HepG2 (cell line): ENCODE data around the gene GPN2. TPM values are rescaled to one million over a fixed set of nuclear protein-coding genes. Genes with fewer than 3 reads are reported as not detected.

Source experiments
- ATAC-seq: fragments of 200-7000 bp; cut with Tn5 transposase; 3 replicates; pipeline ENCODE4 v1.9.1; 2020; ENCODE audit warnings: mild to moderate bottlenecking, moderate library complexity
- BruUV-seq: library from RNA; stranded (reverse); fragments of 400-500 nt; replicated peaks from 2 replicates; lab custom pipeline; 2021; lab: Mats Ljungman, UMichigan
- CTCF ChIA-PET: fragments of 300-600 bp; formaldehyde crosslinking; extraction: SDS; loops from one replicate; lab custom pipeline; 2021; ENCODE audit warnings: low total read pairs, inconsistent platforms, low intra/inter-chr PET ratio; lab: Yijun Ruan, JAX
- POLR2A ChIA-PET: fragments of 350-600 bp; sonication (Branson Sonifier 250); formaldehyde crosslinking; loops from one replicate; lab custom pipeline; 2020; ENCODE audit warnings: antibody characterized with exemption, inconsistent platforms; lab: Yijun Ruan, JAX
- DNase-seq: peaks from one replicate; pipeline ENCODE4 v3.0.0-alpha.2; 2015; ENCODE audit warnings: low spot score
- FAIRE-seq: peaks from 3 replicates; lab custom pipeline; 2011; peaks lifted over from hg19 to GRCh38; lab: Jason Lieb, UNC
- H2AFZ ChIP-seq: one replicate; pipeline ENCODE4 v1.6.1; 2011; ENCODE audit warnings: low read length, inconsistent platforms
- H3K27ac ChIP-seq: fragments of 300-600 bp; 3 replicates; pipeline ENCODE4 v1.8.0; 2011; ENCODE audit warnings: mixed run types, mild to moderate bottlenecking, mixed read lengths, low read length, inconsistent platforms; ENCODE audit not compliant: insufficient read depth; ENCODE audit errors: extremely low read length
- H3K27me3 ChIP-seq, 2 experiments: fragments of 200-600 bp in 1 of 2; 2 replicates in 1 of 2; 3 replicates in 1 of 2; pipeline versions ENCODE4 v1.6.0 to v1.8.0; 2011; ENCODE audit warnings: low read length in 2 of 2, mild to moderate bottlenecking in 2 of 2, moderate library complexity in 2 of 2, inconsistent platforms in 1 of 2; ENCODE audit not compliant: insufficient read depth in 2 of 2, control insufficient read depth in 1 of 2
- H3K36me3 ChIP-seq, 2 experiments: fragments of 200-600 bp in 1 of 2; replicated peaks in 1 of 2; 2 replicates in 1 of 2; 3 replicates in 1 of 2; pipeline versions ENCODE4 v1.5.1 to v1.8.0; 2011; ENCODE audit warnings: low read length in 2 of 2, inconsistent platforms in 1 of 2; ENCODE audit not compliant: insufficient read depth in 2 of 2, control insufficient read depth in 1 of 2
- H3K4me1 ChIP-seq: 2 replicates; pipeline ENCODE4 v1.5.1; 2012; ENCODE audit warnings: low read length, inconsistent platforms; ENCODE audit not compliant: insufficient read depth
- H3K4me2 ChIP-seq: 2 replicates; pipeline ENCODE4 v1.6.0; 2011; ENCODE audit warnings: low read depth, low read length, inconsistent platforms
- H3K4me3 ChIP-seq, 3 experiments: fragments of 200-600 bp in 1 of 3; sonication (generic), shearing (Covaris generic) in 1 of 3; replicated peaks in 1 of 3; 2 replicates each; pipeline ENCODE4 v1.5.1; 2011 to 2016; ENCODE audit warnings: low read length in 3 of 3, inconsistent platforms in 2 of 3, low read depth in 2 of 3, mild to moderate bottlenecking in 2 of 3, control low read depth in 1 of 3, mixed read lengths in 1 of 3; ENCODE audit not compliant: insufficient read depth in 1 of 3
- H3K79me2 ChIP-seq: one replicate; pipeline ENCODE4 v1.6.1; 2011; ENCODE audit warnings: low read length, inconsistent platforms; ENCODE audit not compliant: insufficient read depth
- H3K9ac ChIP-seq: 2 replicates; pipeline ENCODE4 v1.6.0; 2011; ENCODE audit warnings: mild to moderate bottlenecking, low read depth, low read length, inconsistent platforms; ENCODE audit not compliant: insufficient read depth
- H3K9me3 ChIP-seq: 2 replicates; pipeline ENCODE4 v1.5.1; 2012; ENCODE audit warnings: mild to moderate bottlenecking, low read length
- H4K20me1 ChIP-seq: 2 replicates; pipeline ENCODE4 v1.6.0; 2011; ENCODE audit warnings: inconsistent platforms, mild to moderate bottlenecking, low read length, moderate library complexity; ENCODE audit not compliant: insufficient read depth
- CEBPG ChIP-seq: IDR thresholded peaks from 2 replicates; pipeline ENCODE4 v1.6.1; 2016
- EEA1 ChIP-seq: sonication (generic); formaldehyde crosslinking; IDR thresholded peaks from 2 replicates; pipeline ENCODE4 v1.5.1; 2020; ENCODE audit warnings: mild to moderate bottlenecking, missing genetic modification reagents, borderline replicate concordance
- HNF4A ChIP-seq: sonication (generic); formaldehyde crosslinking; IDR thresholded peaks from 2 replicates; pipeline ENCODE4 v1.4.0; 2020; ENCODE audit warnings: missing genetic modification reagents
- KMT2B ChIP-seq: IDR thresholded peaks from 2 replicates; pipeline ENCODE4 v1.6.1; 2016; ENCODE audit warnings: missing genetic modification reagents, missing compliant biosample characterization
- MIER3 ChIP-seq: IDR thresholded peaks from 2 replicates; pipeline ENCODE4 v1.6.1; 2016; ENCODE audit warnings: missing compliant biosample characterization, borderline replicate concordance
- MTA1 ChIP-seq: sonication (generic); formaldehyde crosslinking; IDR thresholded peaks from 2 replicates; pipeline ENCODE4 v1.4.0; 2020; ENCODE audit warnings: missing genetic modification reagents, mild to moderate bottlenecking, borderline replicate concordance
- NFKB2 ChIP-seq: sonication (generic); formaldehyde crosslinking; IDR thresholded peaks from 2 replicates; pipeline ENCODE4 v1.4.0; 2020; ENCODE audit warnings: missing genetic modification reagents, borderline replicate concordance
- PAF1 ChIP-seq: IDR thresholded peaks from 2 replicates; pipeline ENCODE4 v1.6.1; 2016; ENCODE audit warnings: missing genetic modification reagents, missing compliant biosample characterization
- POLR2AphosphoS2 ChIP-seq: IDR thresholded peaks from 2 replicates; pipeline ENCODE4 v1.6.1; 2011; ENCODE audit warnings: low read depth, low read length, improper control_type of control experiment
- POLR2G ChIP-seq: fragments of 200-400 bp; formaldehyde crosslinking; IDR thresholded peaks from 2 replicates; pipeline ENCODE4 v1.6.1; 2018; ENCODE audit warnings: mild to moderate bottlenecking, low read depth, low read length, moderate library complexity
- RAD51 ChIP-seq: fragments of 450-650 bp; IDR thresholded peaks from 2 replicates; pipeline ENCODE4 v1.6.1; 2016; ENCODE audit warnings: borderline replicate concordance
- SMAD1 ChIP-seq: sonication (generic); formaldehyde crosslinking; IDR thresholded peaks from 2 replicates; pipeline ENCODE4 v1.4.0; 2020; ENCODE audit warnings: missing genetic modification reagents, low read depth, mild to moderate bottlenecking, borderline replicate concordance
- XBP1 ChIP-seq: sonication (generic); formaldehyde crosslinking; IDR thresholded peaks from 2 replicates; pipeline ENCODE4 v1.5.0; 2020; ENCODE audit warnings: missing genetic modification reagents
- ZBTB42 ChIP-seq: sonication (generic); formaldehyde crosslinking; IDR thresholded peaks from 2 replicates; pipeline ENCODE4 v1.5.0; 2020; ENCODE audit warnings: mild to moderate bottlenecking, missing genetic modification reagents
- ZFP36L2 ChIP-seq: sonication (generic); formaldehyde crosslinking; IDR thresholded peaks from 2 replicates; pipeline ENCODE4 v1.4.0; 2020; ENCODE audit warnings: missing genetic modification reagents
- ZNF547 ChIP-seq: sonication (generic); formaldehyde crosslinking; IDR thresholded peaks from 2 replicates; pipeline ENCODE4 v1.5.1; 2020; ENCODE audit warnings: mild to moderate bottlenecking, missing genetic modification reagents
- ZNF557 ChIP-seq: sonication (generic); formaldehyde crosslinking; IDR thresholded peaks from 2 replicates; pipeline ENCODE4 v1.4.0; 2020; ENCODE audit warnings: missing genetic modification reagents
- ZNF558 ChIP-seq: sonication (generic); formaldehyde crosslinking; IDR thresholded peaks from 2 replicates; pipeline ENCODE4 v1.9.0; 2022; ENCODE audit warnings: mild to moderate bottlenecking, missing genetic modification reagents, borderline replicate concordance
- ZNF775 ChIP-seq: sonication (generic); formaldehyde crosslinking; IDR thresholded peaks from 2 replicates; pipeline ENCODE4 v1.4.0; 2020; ENCODE audit warnings: missing genetic modification reagents, mild to moderate bottlenecking, moderate library complexity, borderline replicate concordance
- WGBS: methylation state at CpG from one replicate; pipeline ENCODE4 v1.1.6; 2017; ENCODE audit warnings: low lambda C conversion rate; 5-methylcytosine and 5-hydroxymethylcytosine counted together
- in situ Hi-C: cut with HindIII; loops from 2 replicates; pipeline ENCODE4 v1.10.0; 2017; ENCODE audit warnings: low pct_unique_long_range_greater_than_20kb; ENCODE audit not compliant: extremely low pct_ligation_motif_present
- intact Hi-C: fragments of 100-400 bp; cut with micrococcal nuclease; formaldehyde crosslinking; loops from one replicate; pipeline ENCODE4 v1.10.0; 2022; ENCODE audit not compliant: unreplicated experiment
- polyA plus RNA-seq, 8 experiments: library from polyadenylated mRNA; depleted of rRNA in 3 of 8; stranded (reverse) in 7 of 8; unstranded in 1 of 8; fragments of >200 nt; fragmentation: Illumina TruSeq in 4 of 8; extraction: Trizol in 4 of 8; gene quantifications; 2 replicates each; pipeline versions ENCODE4 v1.2.1 to v1.2.3, GENCODE V29; 2011 to 2016; ENCODE audit warnings: low read depth in 4 of 8, missing spikeins in 1 of 8, mixed read lengths in 1 of 8; ENCODE audit not compliant: insufficient read depth in 1 of 8
- total RNA-seq, 5 experiments: library from RNA; depleted of rRNA; stranded (reverse); fragments of >200 nt; fragmentation: Illumina TruSeq; extraction: Trizol; gene quantifications; 2 replicates each; pipeline ENCODE4 v1.2.3, GENCODE V29; 2016; ENCODE audit warnings: low read depth in 1 of 5
- TF ChIP-seq, protein P1 (sequence below): sonication (generic); formaldehyde crosslinking; IDR thresholded peaks from 2 replicates; pipeline ENCODE4 v1.5.0; 2020; ENCODE audit warnings: mild to moderate bottlenecking, missing genetic modification reagents

The GPN2 gene
- total and polyA plus RNA-seq, 2 of the 13 experiments (the other 11 are each of a cell fraction or from before 2014, with no cell fraction given): 19.3 to 38.9 TPM

DNA sequence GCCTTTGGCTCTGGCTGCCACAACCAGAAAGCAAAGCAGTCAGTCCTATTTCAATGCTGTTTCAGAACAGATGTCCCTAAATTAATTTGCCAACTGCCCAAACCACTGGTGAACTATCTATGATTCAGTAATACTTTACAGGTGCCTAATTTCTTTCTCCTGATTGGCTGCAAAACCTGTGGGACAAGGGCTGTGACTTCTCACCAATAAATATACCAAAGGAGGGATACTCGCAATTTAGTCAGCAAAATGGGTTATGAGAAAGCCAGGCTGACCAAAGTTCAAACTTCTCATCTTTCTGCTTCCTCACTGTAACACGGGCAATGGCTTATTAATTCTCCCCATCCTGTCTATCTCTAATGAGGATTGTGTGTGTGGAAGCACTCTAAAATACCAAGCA, 12.8 kb downstream of the GPN2 start:
- Histone ChIP-seq H3K9me3 (no peaks in the 10 kb centered on the region), H3K36me3 (peaks cover 11 to 25% of the 10 kb centered on the region in 2 experiments), H3K4me3 (no peak overlapping the region), H3K27me3 (no peaks in the 10 kb centered on the region), H4K20me1 (no peaks in the 10 kb centered on the region), H3K79me2 (no peaks in the 10 kb centered on the region), H3K4me1 (peaks cover 24% of the 10 kb centered on the region), H3K9ac (no peak overlapping the region), H2AFZ (no peak overlapping the region), H3K4me2 (no peak overlapping the region), H3K27ac (no peak overlapping the region)
- no peak for FAIRE-seq
- ATAC-seq: no peak
- ChIA-PET CTCF (interaction anchor here (1.5 to 2.5 kb wide), 2 partner anchors 24 to 67 kb away, joined by 14 to 26 read pairs; no protein-coding TSS in a partner anchor), POLR2A (no interaction called here)
- DNase-seq: no peak
- TF ChIP-seq ZNF558 (no peak), NFKB2 (CRISPR knock-in tag) (no peak), ZNF547 (CRISPR knock-in tag) (0 out of 2 replicates have a peak, but pooled peaks have one; percentile 31), HNF4A (CRISPR knock-in tag) (0 out of 2 replicates have a peak, but pooled peaks have one; percentile 18), ZNF775 (CRISPR knock-in tag) (no peak), XBP1 (CRISPR knock-in tag) (no peak), ZNF557 (CRISPR knock-in tag) (no peak)
- BruUV-seq: no TSS peak
- intact Hi-C loops (loop anchor here (5.0 to 10.0 kb wide), 2 partner anchors 65 to 273 kb away; no protein-coding TSS in a partner anchor), in situ Hi-C loops (no loop called here)
- 73% methylated on average over 2 of the region's 2 CpGs for WGBS

- Histone ChIP-seq H3K27ac (no peak overlapping the region), H3K27me3 (no peaks in the 10 kb centered on the region), H3K4me3 (no peak overlapping the region), H3K9me3 (no peaks in the 10 kb centered on the region), H3K4me2 (no peak overlapping the region), H4K20me1 (no peaks in the 10 kb centered on the region), H2AFZ (no peak overlapping the region), H3K79me2 (no peaks in the 10 kb centered on the region), H3K4me1 (peaks cover 9% of the 10 kb centered on the region), H3K36me3 (peaks cover 11 to 14% of the 10 kb centered on the region in 2 experiments), H3K9ac (no peak overlapping the region)
- in situ Hi-C loops (no loop called here), intact Hi-C loops (loop anchor here (5.0 to 10.0 kb wide), 2 partner anchors 63 to 270 kb away; no protein-coding TSS in a partner anchor)
- CTCF ChIA-PET: no interaction called here
- 87% methylated on average over 4 of the region's 4 CpGs for WGBS
- ATAC-seq (no peak), FAIRE-seq (no peak), DNase-seq (no peak)
- POLR2A ChIA-PET: no interaction called here
- no TSS peak for BruUV-seq
- TF ChIP-seq SMAD1 (CRISPR knock-in tag) (no peak), MIER3 (CRISPR knock-in tag) (no peak), CEBPG (CRISPR knock-in tag) (no peak), HNF4A (CRISPR knock-in tag) (no peak), KMT2B (no peak), PAF1 (CRISPR knock-in tag) (no peak), MTA1 (CRISPR knock-in tag) (no peak), POLR2AphosphoS2 (no peak), RAD51 (no peak), EEA1 (no peak), ZFP36L2 (CRISPR knock-in tag) (no peak), ZBTB42 (no peak), POLR2G (no peak)
- TF ChIP-seq, protein P1, sequence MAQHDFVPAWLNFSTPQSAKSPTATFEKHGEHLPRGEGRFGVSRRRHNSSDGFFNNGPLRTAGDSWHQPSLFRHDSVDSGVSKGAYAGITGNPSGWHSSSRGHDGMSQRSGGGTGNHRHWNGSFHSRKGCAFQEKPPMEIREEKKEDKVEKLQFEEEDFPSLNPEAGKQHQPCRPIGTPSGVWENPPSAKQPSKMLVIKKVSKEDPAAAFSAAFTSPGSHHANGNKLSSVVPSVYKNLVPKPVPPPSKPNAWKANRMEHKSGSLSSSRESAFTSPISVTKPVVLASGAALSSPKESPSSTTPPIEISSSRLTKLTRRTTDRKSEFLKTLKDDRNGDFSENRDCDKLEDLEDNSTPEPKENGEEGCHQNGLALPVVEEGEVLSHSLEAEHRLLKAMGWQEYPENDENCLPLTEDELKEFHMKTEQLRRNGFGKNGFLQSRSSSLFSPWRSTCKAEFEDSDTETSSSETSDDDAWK (CRISPR knock-in tag): no peak
These were observed 15.2 kb downstream of the GPN2 start for GRCh38 chr1:26874896-26875295.
